Glutamatergic neuron (in vitro differentiated cells): ENCODE measurements around the gene ASIC2. TPM values are rescaled to one million over a fixed set of nuclear protein-coding genes. Genes with fewer than 3 reads are reported as not detected.

ENCODE experiments used
- DNase-seq: peaks from one replicate; pipeline ENCODE4 v3.0.0; 2022
- H3K27ac Mint-ChIP-seq: one replicate; pipeline ENCODE4 v1.8.0; 2020; ENCODE audit warnings: mild to moderate bottlenecking, mixed read lengths, inconsistent platforms; ENCODE audit not compliant: unreplicated experiment
- H3K27me3 Mint-ChIP-seq: one replicate; pipeline ENCODE4 v1.8.0; 2020; ENCODE audit warnings: mild to moderate bottlenecking, moderate library complexity, mixed read lengths, inconsistent platforms; ENCODE audit not compliant: unreplicated experiment
- H3K36me3 Mint-ChIP-seq: one replicate; pipeline ENCODE4 v1.8.0; 2020; ENCODE audit warnings: mild to moderate bottlenecking, mixed read lengths, inconsistent platforms; ENCODE audit not compliant: unreplicated experiment
- H3K4me1 Mint-ChIP-seq: one replicate; pipeline ENCODE4 v1.8.0; 2020; ENCODE audit warnings: mild to moderate bottlenecking, low read depth, mixed read lengths, inconsistent platforms; ENCODE audit not compliant: unreplicated experiment
- H3K4me3 Mint-ChIP-seq: one replicate; pipeline ENCODE4 v1.8.0; 2020; ENCODE audit warnings: mild to moderate bottlenecking, mixed read lengths, inconsistent platforms; ENCODE audit not compliant: unreplicated experiment
- H3K9me3 Mint-ChIP-seq: one replicate; pipeline ENCODE4 v1.8.0; 2020; ENCODE audit warnings: mild to moderate bottlenecking, moderate library complexity, mixed read lengths, inconsistent platforms; ENCODE audit not compliant: unreplicated experiment
- CTCF ChIP-seq: fragments of 200-600 bp; sonication (generic); IDR thresholded peaks from one replicate; pipeline ENCODE4 v1.5.0; 2021; ENCODE audit not compliant: partially characterized antibody, unreplicated experiment
- total RNA-seq: library from RNA; stranded (reverse); fragmentation: NEBNext Ultra II Directional; extraction: Animal tissue kit (Norgen Biotek cat#: 25700); gene quantifications from one replicate; pipeline ENCODE4 v1.2.1, GENCODE V29; 2021; ENCODE audit not compliant: unreplicated experiment

The ASIC2 gene
- total RNA-seq, 1 donor from 2014 or later, result 0.74 TPM

DNA sequence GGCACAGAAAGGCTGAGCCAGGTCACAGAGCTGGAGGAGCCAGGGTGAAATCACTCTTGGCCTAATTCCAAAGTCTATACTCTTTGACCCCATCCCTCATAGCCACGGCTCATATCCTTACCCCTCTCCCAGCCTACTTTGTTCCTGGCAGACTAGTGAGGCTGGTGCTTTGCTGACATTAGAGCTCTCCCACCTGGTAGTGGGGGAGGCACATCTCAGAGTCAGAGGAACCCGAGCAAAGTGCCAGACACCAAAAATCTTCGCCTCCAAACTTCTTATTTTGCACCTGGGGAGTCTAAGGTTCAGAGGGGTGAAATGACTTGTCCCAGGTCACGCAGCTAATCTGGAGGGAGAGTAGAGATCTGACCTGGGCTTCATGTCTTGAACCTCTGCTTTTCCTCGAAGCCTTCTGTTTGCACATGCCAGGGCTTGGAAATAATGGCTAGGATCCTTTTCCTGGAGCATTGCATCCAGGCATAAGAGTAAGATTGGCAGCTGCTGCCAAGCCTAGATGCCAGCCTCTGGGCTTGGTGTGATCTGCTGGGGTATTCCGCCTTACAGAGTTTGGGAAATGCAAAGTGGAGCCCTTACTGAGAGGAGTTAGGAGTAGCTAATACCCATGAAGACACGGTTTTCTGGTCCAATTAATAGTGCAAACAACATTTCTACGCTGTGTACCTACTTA lies 174.6 kb downstream of the ASIC2 start:
- no peak overlapping the region for H3K4me3 Mint-ChIP-seq
- peaks cover 3% of the 10 kb centered on the region for H3K27me3 Mint-ChIP-seq
- DNase-seq, result no peak
- H3K27ac Mint-ChIP-seq, result no peak overlapping the region
- no peaks in the 10 kb centered on the region for H3K9me3 Mint-ChIP-seq
- no peaks in the 10 kb centered on the region for H3K36me3 Mint-ChIP-seq
- no peak for TF ChIP-seq CTCF
- no peaks in the 10 kb centered on the region for H3K4me1 Mint-ChIP-seq

- no peak overlapping the region for H3K27ac Mint-ChIP-seq
- no peaks in the 10 kb centered on the region for H3K36me3 Mint-ChIP-seq
- H3K27me3 Mint-ChIP-seq, result peaks cover 2% of the 10 kb centered on the region
These were observed 177.0 kb downstream of the ASIC2 start for GRCh38 chr17:33116021-33116551.

GRCh38 chr17:33115366-33115765 lies 177.7 kb downstream of the ASIC2 start:
- H3K4me3 Mint-ChIP-seq, result no peak overlapping the region
- no peaks in the 10 kb centered on the region for H3K36me3 Mint-ChIP-seq
- no peaks in the 10 kb centered on the region for H3K27me3 Mint-ChIP-seq
- no peaks in the 10 kb centered on the region for H3K4me1 Mint-ChIP-seq
- no peak for TF ChIP-seq CTCF
- no peak for DNase-seq
- H3K9me3 Mint-ChIP-seq, result no peaks in the 10 kb centered on the region
- H3K27ac Mint-ChIP-seq, result no peak overlapping the region

More at GRCh38 chr17:33116021-33116551, 177.0 kb downstream of the ASIC2 start:
- TF ChIP-seq CTCF, result no peak
- no peak for DNase-seq
- H3K4me3 Mint-ChIP-seq, result no peak overlapping the region
- H3K9me3 Mint-ChIP-seq, result no peaks in the 10 kb centered on the region
- no peaks in the 10 kb centered on the region for H3K4me1 Mint-ChIP-seq

DNA sequence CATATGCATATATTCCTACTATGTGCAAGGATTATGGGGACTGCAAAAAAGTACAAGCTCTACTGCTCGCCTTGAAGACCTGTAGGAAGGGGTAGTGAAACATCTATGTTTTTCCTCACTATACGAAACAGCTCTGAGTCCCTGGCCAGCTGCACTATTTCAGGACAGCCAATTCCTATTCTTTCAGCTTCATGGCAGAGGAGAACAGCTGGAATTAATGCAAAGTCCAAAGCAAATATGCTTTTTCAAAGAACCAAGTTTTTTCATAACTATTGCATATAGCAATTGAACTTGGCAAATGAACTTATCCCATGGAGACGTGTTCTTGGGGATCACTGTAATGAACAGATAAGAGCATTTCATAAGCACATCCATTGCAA lies 179.1 kb downstream of the ASIC2 start:
- H3K27me3 Mint-ChIP-seq, result no peaks in the 10 kb centered on the region

More for the DNA sequence above, 179.1 kb downstream of the ASIC2 start:
- Mint-ChIP-seq H3K9me3 (no peaks in the 10 kb centered on the region), H3K4me3 (no peak overlapping the region), H3K36me3 (no peaks in the 10 kb centered on the region), H3K27ac (no peak overlapping the region), H3K4me1 (no peaks in the 10 kb centered on the region)
- DNase-seq, result no peak
- no peak for TF ChIP-seq CTCF
